HEK293T (cell line): ENCODE results near the gene NOBOX.

Experiments
- CTCF ChIA-PET: fragments of 350-600 bp; formaldehyde crosslinking; extraction: SDS; loops from one replicate; lab custom pipeline; 2021; ENCODE audit warnings: antibody characterized with exemption, inconsistent platforms; lab: Yijun Ruan, JAX
- POLR2A ChIA-PET: fragments of 350-600 bp; formaldehyde crosslinking; extraction: SDS; loops from one replicate; lab custom pipeline; 2020; ENCODE audit warnings: antibody characterized with exemption, inconsistent platforms; lab: Yijun Ruan, JAX
- DNase-seq: peaks from one replicate; pipeline ENCODE4 v3.0.0; 2012; ENCODE audit warnings: mixed read lengths; ENCODE audit errors: extremely low spot score
- ARNT ChIP-seq: fragments of 450-650 bp; IDR thresholded peaks from 2 replicates; pipeline ENCODE4 v1.6.1; 2017; ENCODE audit warnings: mild to moderate bottlenecking
- BHLHE40 ChIP-seq: fragments of 450-650 bp; IDR thresholded peaks from 2 replicates; pipeline ENCODE4 v1.6.1; 2016; ENCODE audit warnings: mild to moderate bottlenecking, moderate library complexity, borderline replicate concordance
- CTBP1 ChIP-seq: fragments of 450-650 bp; IDR thresholded peaks from 2 replicates; pipeline ENCODE4 v1.6.1; 2016; ENCODE audit warnings: borderline replicate concordance
- ELF4 ChIP-seq: fragments of 450-650 bp; IDR thresholded peaks from 2 replicates; pipeline ENCODE4 v1.6.1; 2017; ENCODE audit warnings: antibody characterized with exemption
- FOXA1 ChIP-seq: fragments of 450-650 bp; IDR thresholded peaks from 2 replicates; pipeline ENCODE4 v1.6.1; 2016; ENCODE audit warnings: mild to moderate bottlenecking
- FOXK2 ChIP-seq: fragments of 450-650 bp; IDR thresholded peaks from 2 replicates; pipeline ENCODE4 v1.6.1; 2016; ENCODE audit warnings: mild to moderate bottlenecking
- FOXM1 ChIP-seq: fragments of 450-650 bp; IDR thresholded peaks from 2 replicates; pipeline ENCODE4 v1.6.1; 2017; ENCODE audit warnings: mild to moderate bottlenecking, borderline replicate concordance
- HDGF ChIP-seq: fragments of 450-650 bp; IDR thresholded peaks from 2 replicates; pipeline ENCODE4 v1.6.1; 2017; ENCODE audit warnings: antibody characterized with exemption, borderline replicate concordance
- L3MBTL2 ChIP-seq: fragments of 450-650 bp; conservative IDR thresholded peaks from 2 replicates; pipeline ENCODE4 v1.6.1; 2016; ENCODE audit warnings: mild to moderate bottlenecking
- LEF1 ChIP-seq: fragments of 450-650 bp; IDR thresholded peaks from 2 replicates; pipeline ENCODE4 v1.6.1; 2017; ENCODE audit warnings: mild to moderate bottlenecking, borderline replicate concordance
- NFRKB ChIP-seq: fragments of 450-650 bp; IDR thresholded peaks from 2 replicates; pipeline ENCODE4 v1.6.1; 2016; ENCODE audit warnings: mild to moderate bottlenecking, moderate library complexity
- PKNOX1 ChIP-seq: fragments of 450-650 bp; IDR thresholded peaks from 2 replicates; pipeline ENCODE4 v1.6.1; 2016
- SP1 ChIP-seq: fragments of 450-650 bp; IDR thresholded peaks from 2 replicates; pipeline ENCODE4 v1.6.1; 2017
- SUZ12 ChIP-seq: fragments of 450-650 bp; IDR thresholded peaks from 2 replicates; pipeline ENCODE4 v1.6.1; 2016; ENCODE audit warnings: mild to moderate bottlenecking
- TARDBP ChIP-seq: fragments of 450-650 bp; IDR thresholded peaks from 2 replicates; pipeline ENCODE4 v1.6.1; 2016
- ZNF384 ChIP-seq: fragments of 450-650 bp; IDR thresholded peaks from 2 replicates; pipeline ENCODE4 v1.6.1; 2016

NOBOX gene

GRCh38 chr7:144388950-144389349 is 14.5 kb downstream of the NOBOX start:
- no peak for DNase-seq
- ChIA-PET CTCF (no interaction called here), POLR2A (interaction anchor here (1.5 kb wide), 1 partner anchor 487 kb away, joined by 5 read pairs; the partner anchor contains the start of gene TCAF1)
- TF ChIP-seq PKNOX1 (no peak), TARDBP (no peak), L3MBTL2 (no peak), LEF1 (no peak), FOXK2 (no peak), ZNF384 (no peak), NFRKB (no peak), ARNT (no peak), HDGF (no peak), SP1 (no peak), SUZ12 (no peak), BHLHE40 (no peak), CTBP1 (no peak), FOXM1 (no peak), ELF4 (no peak), FOXA1 (no peak)

GRCh38 chr7:144386741-144387140 is 16.8 kb downstream of the NOBOX start:
- DNase-seq = no peak
- CTCF ChIA-PET = interaction anchor here (0.7 kb wide), 1 partner anchor 468 kb away, joined by 4 read pairs; no protein-coding TSS in a partner anchor

GRCh38 chr7:144384555-144385245 is 18.8 kb downstream of the NOBOX start:
- POLR2A ChIA-PET = no interaction called here
- DNase-seq = no peak
- CTCF ChIA-PET = interaction anchor here (1.1 kb wide), 1 partner anchor 257 kb away, joined by 4 read pairs; no protein-coding TSS in a partner anchor
- no peak for TF ChIP-seq LEF1

More at GRCh38 chr7:144386741-144387140, 16.8 kb downstream of the NOBOX start:
- no peak for TF ChIP-seq L3MBTL2
- TF ChIP-seq SUZ12 = no peak
- no peak for TF ChIP-seq FOXA1
- TF ChIP-seq ELF4 = no peak
- TF ChIP-seq PKNOX1 = no peak
- TF ChIP-seq ZNF384 = no peak
- TF ChIP-seq NFRKB = no peak
- no peak for TF ChIP-seq HDGF
- TF ChIP-seq TARDBP = no peak
- no peak for TF ChIP-seq ARNT
- TF ChIP-seq FOXK2 = no peak
- no peak for TF ChIP-seq BHLHE40
- POLR2A ChIA-PET = no interaction called here

GRCh38 chr7:144384071-144384470 is 19.4 kb downstream of the NOBOX start:
- DNase-seq = no peak
- ChIA-PET CTCF (interaction anchor here (1.1 kb wide), 1 partner anchor 256 kb away, joined by 4 read pairs; no protein-coding TSS in a partner anchor), POLR2A (no interaction called here)
- no peak for TF ChIP-seq CTBP1
- no peak for TF ChIP-seq FOXM1
- TF ChIP-seq FOXA1 = no peak
- TF ChIP-seq BHLHE40 = no peak
- no peak for TF ChIP-seq NFRKB
- no peak for TF ChIP-seq ZNF384
- no peak for TF ChIP-seq ARNT
- no peak for TF ChIP-seq PKNOX1
- TF ChIP-seq LEF1 = no peak
- TF ChIP-seq FOXK2 = no peak
- no peak for TF ChIP-seq ELF4
- no peak for TF ChIP-seq SP1
- TF ChIP-seq L3MBTL2 = no peak
- no peak for TF ChIP-seq SUZ12
- no peak for TF ChIP-seq HDGF
- no peak for TF ChIP-seq TARDBP

GRCh38 chr7:144379776-144380384 is 23.6 kb downstream of the NOBOX start:
- TF ChIP-seq L3MBTL2 (no peak), FOXK2 (no peak), FOXA1 (no peak), ARNT (no peak), TARDBP (no peak), ZNF384 (no peak), SP1 (no peak), SUZ12 (no peak), NFRKB (no peak), CTBP1 (no peak), LEF1 (no peak), FOXM1 (no peak), HDGF (no peak), BHLHE40 (no peak), PKNOX1 (no peak), ELF4 (no peak)
- CTCF ChIA-PET = interaction anchor here (0.6 kb wide), 1 partner anchor 911 kb away, joined by 4 read pairs; no protein-coding TSS in a partner anchor
- POLR2A ChIA-PET = no interaction called here
- no peak for DNase-seq
